Skeletal muscle tissue (tissue), 4 donors: ENCODE results near the gene GBP7. TPM values are rescaled to one million over a fixed set of nuclear protein-coding genes. Genes with fewer than 3 reads are reported as not detected.
"Not testable (repeated sequence)": the region's sequence is repeated elsewhere in the genome, so short reads cannot be mapped to it uniquely, and the experiment has no call there.

Experiments
- H3K27ac ChIP-seq: one replicate; pipeline ENCODE4 v1.7.0; 2013; ENCODE audit warnings: mild to moderate bottlenecking, low read depth, low read length, inconsistent platforms
- H3K27me3 ChIP-seq, 3 donors: one replicate each; pipeline ENCODE4 v1.7.0; 2013; ENCODE audit warnings: low read length in 3 of 3; ENCODE audit not compliant: control insufficient read depth in 3 of 3, insufficient read depth in 3 of 3
- H3K36me3 ChIP-seq, 3 donors: one replicate each; pipeline ENCODE4 v1.7.0; 2013; ENCODE audit warnings: low read length in 3 of 3; ENCODE audit not compliant: control insufficient read depth in 3 of 3, insufficient read depth in 3 of 3
- H3K4me1 ChIP-seq, 3 donors: one replicate each; pipeline ENCODE4 v1.7.0; 2013; ENCODE audit warnings: low read length in 3 of 3, mild to moderate bottlenecking in 3 of 3; ENCODE audit not compliant: control insufficient read depth in 3 of 3, insufficient read depth in 3 of 3
- H3K4me3 ChIP-seq, 3 donors: one replicate each; pipeline ENCODE4 v1.7.0; 2013; ENCODE audit warnings: low read length in 3 of 3
- H3K9ac ChIP-seq, 3 donors: one replicate each; pipeline ENCODE4 v1.7.0; 2013; ENCODE audit warnings: low read length in 3 of 3, mild to moderate bottlenecking in 3 of 3, moderate library complexity in 2 of 3, low read depth in 1 of 3
- H3K9me3 ChIP-seq, 3 donors: one replicate each; pipeline ENCODE4 v1.7.0; 2013; ENCODE audit warnings: low read length in 3 of 3; ENCODE audit not compliant: control insufficient read depth in 3 of 3
- total RNA-seq: library from RNA; depleted of rRNA; stranded (reverse); fragments of >200 nt; gene quantifications from one replicate; pipeline ENCODE4 v1.2.3, GENCODE V29; 2014
- donor health status: Osteomylitis.

Gene GBP7
- not detected for total RNA-seq

GRCh38 chr1:89175601-89176256 lies at the start of gene GBP7:
TSS of gene GBP7 (minus strand) at chr1:89176003. CDS start at chr1:89171935, 4,068 bp downstream.
- Histone ChIP-seq H3K4me3 (no peak within 1 kb of the TSS), H3K4me1 (no peaks in the 10 kb centered on the region), H3K27me3 (no peaks in the 10 kb centered on the region), H3K9me3 (no peaks in the 10 kb centered on the region), H3K9ac (no peak within 1 kb of the TSS), H3K27ac (no peak within 1 kb of the TSS), H3K36me3 (no peaks in the 10 kb centered on the region)

- H3K9ac ChIP-seq = no peak overlapping the region
- H3K27ac ChIP-seq = no peak overlapping the region
- no peaks in the 10 kb centered on the region for H3K27me3 ChIP-seq
- peaks cover 0 to 2% (median 0%) of the 10 kb centered on the region in 3 donors for H3K9me3 ChIP-seq
- no peaks in the 10 kb centered on the region for H3K36me3 ChIP-seq
- H3K4me3 ChIP-seq = no peak overlapping the region
- H3K4me1 ChIP-seq = no peaks in the 10 kb centered on the region
Observed at GRCh38 chr1:89221341-89221740, 45.5 kb upstream of the GBP7 start.

GRCh38 chr1:89219851-89220250 lies 44.0 kb upstream of the GBP7 start:
- H3K36me3 ChIP-seq, H3K4me3 ChIP-seq, H3K9me3 ChIP-seq, H3K9ac ChIP-seq, H3K4me1 ChIP-seq, H3K27me3 ChIP-seq, H3K27ac ChIP-seq: not testable (repeated sequence)

DNA sequence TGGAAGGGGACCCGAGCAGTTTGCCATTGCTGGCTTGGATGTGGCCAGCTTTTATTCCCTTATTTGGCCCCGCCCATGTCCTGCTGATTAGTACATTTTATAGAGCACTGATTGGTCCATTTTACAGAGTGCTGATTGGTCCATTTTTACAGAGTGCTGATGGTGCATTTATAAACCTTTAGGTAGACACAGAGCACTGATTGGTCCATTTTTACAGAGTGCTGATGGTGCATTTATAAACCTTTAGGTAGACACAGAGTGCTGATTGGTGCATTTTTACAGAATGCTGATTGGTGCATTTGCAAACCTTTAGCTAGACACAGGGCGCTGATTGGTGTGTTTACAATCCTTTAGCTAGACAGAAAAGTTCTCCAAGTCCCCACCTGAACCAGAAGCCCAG lies 43.1 kb upstream of the GBP7 start:
- not testable (repeated sequence) for H3K9me3 ChIP-seq, H3K27ac ChIP-seq, H3K4me3 ChIP-seq, H3K27me3 ChIP-seq, H3K4me1 ChIP-seq, H3K36me3 ChIP-seq, H3K9ac ChIP-seq

GRCh38 chr1:89213347-89213746 lies 37.5 kb upstream of the GBP7 start:
- H3K4me3 ChIP-seq = no peak overlapping the region
- H3K27me3 ChIP-seq = no peaks in the 10 kb centered on the region
- H3K9ac ChIP-seq = no peak overlapping the region
- H3K36me3 ChIP-seq = no peaks in the 10 kb centered on the region
- H3K27ac ChIP-seq = no peak overlapping the region
- H3K4me1 ChIP-seq = no peaks in the 10 kb centered on the region
- H3K9me3 ChIP-seq = peaks cover 0 to 2% (median 0%) of the 10 kb centered on the region in 3 donors

- Histone ChIP-seq H3K4me1 (no peaks in the 10 kb centered on the region), H3K36me3 (no peaks in the 10 kb centered on the region), H3K9ac (no peak overlapping the region), H3K27me3 (no peaks in the 10 kb centered on the region), H3K27ac (no peak overlapping the region), H3K4me3 (no peak overlapping the region), H3K9me3 (no peaks in the 10 kb centered on the region)
Observed at GRCh38 chr1:89211035-89211634, 35.3 kb upstream of the GBP7 start.

DNA sequence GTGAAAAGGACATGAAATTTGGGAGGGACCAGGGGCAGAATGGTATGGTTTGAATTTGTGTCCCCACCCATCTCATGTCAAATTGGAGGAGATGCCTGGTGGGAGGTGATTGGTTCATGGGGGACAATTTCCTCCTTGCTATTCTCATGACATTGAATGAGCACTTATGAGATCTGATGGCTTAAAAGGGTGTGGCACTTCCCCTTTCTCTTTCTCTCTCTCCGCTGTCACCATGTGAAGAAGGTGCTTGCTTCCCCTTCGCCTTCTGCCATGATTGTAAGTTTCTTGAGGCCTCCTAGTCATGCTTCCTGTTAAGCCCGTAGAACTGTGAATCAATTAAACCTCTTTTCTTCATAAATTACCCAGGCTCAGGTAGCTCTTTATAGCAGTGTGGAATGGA lies 30.6 kb upstream of the GBP7 start:
- Histone ChIP-seq H3K36me3 (no peaks in the 10 kb centered on the region), H3K4me3 (no peak overlapping the region), H3K9me3 (no peaks in the 10 kb centered on the region), H3K27me3 (no peaks in the 10 kb centered on the region), H3K27ac (no peak overlapping the region), H3K9ac (no peak overlapping the region), H3K4me1 (no peaks in the 10 kb centered on the region)

GRCh38 chr1:89203166-89203565 lies 27.4 kb upstream of the GBP7 start:
- no peak overlapping the region for H3K4me3 ChIP-seq
- H3K36me3 ChIP-seq = no peaks in the 10 kb centered on the region
- no peaks in the 10 kb centered on the region for H3K27me3 ChIP-seq

DNA sequence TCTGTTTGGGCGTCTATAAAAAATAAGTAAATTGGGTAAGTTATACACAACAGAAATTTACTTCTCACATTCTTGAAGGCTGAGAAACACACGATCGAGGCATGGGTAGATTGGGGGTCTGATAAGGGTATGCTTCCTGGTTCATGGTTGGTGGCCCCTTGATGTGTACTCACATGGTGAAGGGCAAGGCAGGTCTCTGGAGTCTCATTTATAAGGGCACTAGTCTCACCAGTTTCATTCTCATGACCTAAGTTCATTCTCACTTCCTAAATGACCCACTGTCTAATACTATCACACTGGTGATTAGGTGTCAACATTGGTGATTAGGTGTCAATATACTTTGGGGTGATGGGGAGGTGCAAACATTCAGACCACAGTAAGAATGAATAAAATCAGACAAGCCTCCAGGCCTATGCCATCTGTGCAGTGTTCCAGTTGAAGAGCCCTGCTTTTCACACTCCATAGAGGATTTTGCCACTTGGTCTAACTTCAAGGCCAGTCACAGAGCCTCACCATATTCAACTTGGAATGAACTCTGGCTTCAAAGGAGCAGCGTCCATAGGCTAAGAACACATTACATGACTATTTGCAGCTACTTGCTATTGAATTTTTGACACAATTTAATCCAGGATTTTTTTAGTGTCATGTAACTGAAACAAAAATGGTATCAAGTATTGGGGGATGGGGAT lies 25.4 kb upstream of the GBP7 start:
- Histone ChIP-seq H3K4me3 (no peak overlapping the region), H3K27me3 (no peaks in the 10 kb centered on the region), H3K4me1 (peaks cover 0 to 12% (median 0%) of the 10 kb centered on the region in 3 donors), H3K36me3 (no peaks in the 10 kb centered on the region), H3K9ac (no peak overlapping the region), H3K9me3 (no peaks in the 10 kb centered on the region), H3K27ac (no peak overlapping the region)

More at GRCh38 chr1:89203166-89203565, 27.4 kb upstream of the GBP7 start:
- no peaks in the 10 kb centered on the region for H3K9me3 ChIP-seq
- peaks cover 0 to 6% (median 0%) of the 10 kb centered on the region in 3 donors for H3K4me1 ChIP-seq
- no peak overlapping the region for H3K27ac ChIP-seq
- H3K9ac ChIP-seq = no peak overlapping the region

- Histone ChIP-seq H3K9me3 (no peaks in the 10 kb centered on the region), H3K4me3 (no peak overlapping the region), H3K27me3 (no peaks in the 10 kb centered on the region), H3K9ac (no peak overlapping the region), H3K36me3 (no peaks in the 10 kb centered on the region), H3K27ac (no peak overlapping the region), H3K4me1 (peaks cover 0 to 12% (median 0%) of the 10 kb centered on the region in 3 donors)
Observed at GRCh38 chr1:89200663-89201062, 24.9 kb upstream of the GBP7 start.
